Stimulated activated CD4-positive, alpha-beta T cell treated with anti-CD3 and anti-CD28 coated beads, Interleukin-4, amount 100 ng/mL, for 1 hour (primary cell): Measurements from ENCODE around the gene SLC6A9.

ENCODE experiments used
- DNase-seq: peaks from one replicate; pipeline ENCODE4 v3.0.0-alpha.2; 2020

The SLC6A9 gene

GRCh38 chr1:44031252-44032169 is at the start of gene SLC6A9:
Gene SLC6A9, minus strand, starts transcription at chr1:44031462. Its CDS starts 7,185 bp downstream, at chr1:44024277.
- peak; percentile 69 for DNase-seq

GRCh38 chr1:44079566-44079965 is 48.3 kb upstream of the SLC6A9 start:
- DNase-seq = no peak

GRCh38 chr1:44078104-44078503 is 46.8 kb upstream of the SLC6A9 start:
- DNase-seq = no peak

GRCh38 chr1:44077421-44077820 is 46.2 kb upstream of the SLC6A9 start:
- DNase-seq = no peak

GRCh38 chr1:44076066-44076465 is 44.8 kb upstream of the SLC6A9 start:
- no peak for DNase-seq

GRCh38 chr1:44074415-44074814 is 43.2 kb upstream of the SLC6A9 start:
- DNase-seq = no peak

GRCh38 chr1:44073528-44073927 is 42.3 kb upstream of the SLC6A9 start:
- DNase-seq = no peak

GRCh38 chr1:44072821-44073220 is 41.6 kb upstream of the SLC6A9 start:
- DNase-seq = no peak

- DNase-seq = no peak
Measured at GRCh38 chr1:44072204-44072603, 40.9 kb upstream of the SLC6A9 start.

GRCh38 chr1:44071461-44071860 is 40.2 kb upstream of the SLC6A9 start:
- no peak for DNase-seq

- DNase-seq = no peak
Measured at GRCh38 chr1:44068442-44068921, 37.2 kb upstream of the SLC6A9 start.

GRCh38 chr1:44067266-44068250 is 36.3 kb upstream of the SLC6A9 start:
- no peak for DNase-seq

GRCh38 chr1:44062656-44063179 is 31.5 kb upstream of the SLC6A9 start:
- no peak for DNase-seq

- no peak for DNase-seq
Measured at GRCh38 chr1:44061857-44062256, 30.6 kb upstream of the SLC6A9 start.

- no peak for DNase-seq
Measured at GRCh38 chr1:44060830-44061267, 29.6 kb upstream of the SLC6A9 start.

GRCh38 chr1:44059664-44060355 is 28.5 kb upstream of the SLC6A9 start:
- DNase-seq = no peak

- DNase-seq = no peak
Measured at GRCh38 chr1:44059212-44059611, 27.9 kb upstream of the SLC6A9 start.

- DNase-seq = no peak
Measured at GRCh38 chr1:44057293-44057692, 26.0 kb upstream of the SLC6A9 start.

GRCh38 chr1:44053394-44053793 is 22.1 kb upstream of the SLC6A9 start:
- no peak for DNase-seq

GRCh38 chr1:44050261-44050660 is 19.0 kb upstream of the SLC6A9 start:
- DNase-seq = no peak

GRCh38 chr1:44049839-44050238 is 18.6 kb upstream of the SLC6A9 start:
- no peak for DNase-seq

GRCh38 chr1:44048532-44049215 is 17.4 kb upstream of the SLC6A9 start:
- no peak for DNase-seq
